Liver (tissue), 9 donors: ENCODE results near the gene AHR. TPM values are rescaled to one million over a fixed set of nuclear protein-coding genes. Genes with fewer than 3 reads are reported as not detected.

Experiments used
- DNase-seq: peaks from one replicate; pipeline ENCODE4 v3.0.0-alpha.2; 2017; ENCODE audit warnings: low spot score
- H3K27ac ChIP-seq, 2 donors: one replicate each; pipeline ENCODE4 v1.7.0; 2013; ENCODE audit warnings: inconsistent platforms in 2 of 2, low read length in 2 of 2, control low read depth in 1 of 2, low read depth in 1 of 2, mild to moderate bottlenecking in 1 of 2
- H3K27me3 ChIP-seq, 4 donors: one replicate each; pipeline versions ENCODE4 v1.6.1 to v1.7.0; 2013; ENCODE audit warnings: low read length in 3 of 4, inconsistent platforms in 1 of 4, mild to moderate bottlenecking in 1 of 4, moderate library complexity in 1 of 4; ENCODE audit not compliant: control insufficient read depth in 4 of 4, insufficient read depth in 4 of 4
- H3K36me3 ChIP-seq, 4 donors: one replicate each; pipeline versions ENCODE4 v1.6.1 to v1.7.0; 2013; ENCODE audit warnings: low read length in 3 of 4, mild to moderate bottlenecking in 3 of 4, low read depth in 1 of 4, moderate library complexity in 1 of 4; ENCODE audit not compliant: control insufficient read depth in 4 of 4, insufficient read depth in 3 of 4
- H3K4me1 ChIP-seq, 4 donors: one replicate each; pipeline versions ENCODE4 v1.6.1 to v1.7.0; 2013; ENCODE audit warnings: low read length in 3 of 4, mild to moderate bottlenecking in 3 of 4, moderate library complexity in 1 of 4; ENCODE audit not compliant: control insufficient read depth in 4 of 4, insufficient read depth in 4 of 4
- H3K4me3 ChIP-seq, 3 donors: one replicate each; pipeline versions ENCODE4 v1.6.1 to v1.7.0; 2013; ENCODE audit warnings: low read length in 3 of 3, control low read depth in 1 of 3, low read depth in 1 of 3, mild to moderate bottlenecking in 1 of 3
- H3K9ac ChIP-seq, 2 donors: one replicate each; pipeline ENCODE4 v1.7.0; 2013; ENCODE audit warnings: low read length in 2 of 2, mild to moderate bottlenecking in 2 of 2, moderate library complexity in 2 of 2, control low read depth in 1 of 2, low read depth in 1 of 2
- H3K9me3 ChIP-seq, 4 donors: one replicate each; pipeline versions ENCODE4 v1.6.1 to v1.7.0; 2013; ENCODE audit warnings: low read length in 3 of 4; ENCODE audit not compliant: control insufficient read depth in 4 of 4
- ATF3 ChIP-seq: IDR thresholded peaks from 2 replicates; pipeline ENCODE4 v1.6.1; 2016; ENCODE audit warnings: antibody characterized with exemption
- EGR1 ChIP-seq, 2 donors: IDR thresholded peaks; 2 replicates each; pipeline ENCODE4 v1.6.1; 2016 to 2018; ENCODE audit warnings: antibody characterized with exemption in 2 of 2, low read depth in 2 of 2
- FOXA1 ChIP-seq: IDR thresholded peaks from 2 replicates; pipeline ENCODE4 v1.6.1; 2016; ENCODE audit warnings: antibody characterized with exemption
- FOXA2 ChIP-seq: IDR thresholded peaks from 2 replicates; pipeline ENCODE4 v1.6.1; 2016; ENCODE audit warnings: antibody characterized with exemption
- GABPA ChIP-seq, 2 donors: IDR thresholded peaks in 1 of 2; conservative IDR thresholded peaks in 1 of 2; 2 replicates each; pipeline ENCODE4 v1.6.1; 2016; ENCODE audit warnings: antibody characterized with exemption in 2 of 2, mild to moderate bottlenecking in 1 of 2, moderate library complexity in 1 of 2
- HNF4A ChIP-seq, 2 donors: conservative IDR thresholded peaks; 2 replicates each; pipeline ENCODE4 v1.6.1; 2016; ENCODE audit warnings: antibody characterized with exemption in 2 of 2, mild to moderate bottlenecking in 2 of 2
- HNF4G ChIP-seq: IDR thresholded peaks from 2 replicates; pipeline ENCODE4 v1.6.1; 2016; ENCODE audit warnings: antibody characterized with exemption
- JUND ChIP-seq, 2 donors: IDR thresholded peaks; 2 replicates each; pipeline ENCODE4 v1.6.1; 2016; ENCODE audit warnings: antibody characterized with exemption in 2 of 2
- MAX ChIP-seq: IDR thresholded peaks from 2 replicates; pipeline ENCODE4 v1.6.1; 2016; ENCODE audit warnings: antibody characterized with exemption
- NR2F2 ChIP-seq: IDR thresholded peaks from 2 replicates; pipeline ENCODE4 v1.6.1; 2016; ENCODE audit warnings: antibody characterized with exemption
- RAD21 ChIP-seq, 2 donors: IDR thresholded peaks; 2 replicates each; pipeline ENCODE4 v1.6.1; 2016; ENCODE audit warnings: antibody characterized with exemption in 2 of 2, mild to moderate bottlenecking in 2 of 2
- REST ChIP-seq: IDR thresholded peaks from 2 replicates; pipeline ENCODE4 v1.6.1; 2016; ENCODE audit warnings: antibody characterized with exemption, mild to moderate bottlenecking
- RXRA ChIP-seq, 2 donors: IDR thresholded peaks; 2 replicates each; pipeline ENCODE4 v1.6.1; 2017 to 2018; ENCODE audit warnings: antibody characterized with exemption in 2 of 2, mild to moderate bottlenecking in 1 of 2
- SP1 ChIP-seq: IDR thresholded peaks from 2 replicates; pipeline ENCODE4 v1.6.1; 2018; ENCODE audit warnings: antibody characterized with exemption, mild to moderate bottlenecking
- TAF1 ChIP-seq: conservative IDR thresholded peaks from 2 replicates; pipeline ENCODE4 v1.6.1; 2016; ENCODE audit warnings: antibody characterized with exemption, mild to moderate bottlenecking
- YY1 ChIP-seq: IDR thresholded peaks from 2 replicates; pipeline ENCODE4 v1.6.1; 2016; ENCODE audit warnings: antibody characterized with exemption, mild to moderate bottlenecking
- WGBS: extraction: QIAGEN DNeasy Blood & Tissue Kit; methylation state at CpG from one replicate; pipeline ENCODE4 v1.1.7; 2013; 5-methylcytosine and 5-hydroxymethylcytosine counted together
- polyA plus RNA-seq, 2 donors: library from polyadenylated mRNA; stranded (reverse) in 1 of 2; unstranded in 1 of 2; fragments of 200-250 nt in 1 of 2; fragments of >200 nt in 1 of 2; fragmentation: Nextera tagmentation in 1 of 2; extraction: Ambion mirVana in 1 of 2; gene quantifications; one replicate each; pipeline versions ENCODE4 v1.2.1 to v1.2.3, GENCODE V29; 2013 to 2015
- total RNA-seq, 2 donors: library from RNA; depleted of rRNA; stranded (reverse); fragments of >200 nt; gene quantifications; one replicate each; pipeline ENCODE4 v1.2.3, GENCODE V29; 2014
- TF ChIP-seq, protein P1 (sequence below): fragments of 150-350 bp; IDR thresholded peaks from 2 replicates; pipeline ENCODE4 v1.5.1; 2017; ENCODE audit warnings: improper control_type of control experiment, low read depth, low read length; ENCODE audit not compliant: missing input control
- TF ChIP-seq, protein P2 (sequence below): IDR thresholded peaks from 2 replicates; pipeline ENCODE4 v1.6.1; 2016; ENCODE audit warnings: antibody characterized with exemption
- donor health status: healthy.
- donor health status: healthy.
- donor health status: healthy.
- donor health status: healthy.
- donor health status: healthy.

Gene AHR
- total and polyA plus RNA-seq, 4 donors, result 9.9 to 61.2 (median 20.1) TPM

DNA sequence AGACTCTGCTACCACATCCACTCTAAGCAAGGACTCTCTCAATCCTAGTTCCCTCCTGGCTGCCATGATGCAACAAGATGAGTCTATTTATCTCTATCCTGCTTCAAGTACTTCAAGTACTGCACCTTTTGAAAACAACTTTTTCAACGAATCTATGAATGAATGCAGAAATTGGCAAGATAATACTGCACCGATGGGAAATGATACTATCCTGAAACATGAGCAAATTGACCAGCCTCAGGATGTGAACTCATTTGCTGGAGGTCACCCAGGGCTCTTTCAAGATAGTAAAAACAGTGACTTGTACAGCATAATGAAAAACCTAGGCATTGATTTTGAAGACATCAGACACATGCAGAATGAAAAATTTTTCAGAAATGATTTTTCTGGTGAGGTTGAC lies 40.7 kb downstream of the AHR start:
- Histone ChIP-seq H3K9me3 (no peaks in the 10 kb centered on the region), H3K27me3 (no peaks in the 10 kb centered on the region), H3K4me1 (peaks cover 0 to 2% (median 2%) of the 10 kb centered on the region in 4 donors), H3K36me3 (peaks cover 0 to 54% (median 25%) of the 10 kb centered on the region in 4 donors), H3K9ac (no peak overlapping the region), H3K27ac (no peak overlapping the region), H3K4me3 (no peak overlapping the region)
- DNase-seq, result no peak
- TF ChIP-seq GABPA (IDR thresholded peaks at IDR 0.05 in 1 of 2, conservative IDR thresholded peaks at IDR 0.05 in 1 of 2) (no peak), RAD21 (IDR thresholded peaks at IDR 0.05) (peak in 1 of 2 donors; percentile 4)
- 24% methylated on average over 2 of the region's 2 CpGs for WGBS

- 80% methylated on average over 4 of the region's 4 CpGs for WGBS
These were observed 41.5 kb downstream of the AHR start for GRCh38 chr7:17339952-17340351.

More at GRCh38 chr7:17339952-17340351, 41.5 kb downstream of the AHR start:
- peaks cover 0 to 2% (median 2%) of the 10 kb centered on the region in 4 donors for H3K4me1 ChIP-seq
- DNase-seq, result no peak
- no peaks in the 10 kb centered on the region for H3K9me3 ChIP-seq
- H3K4me3 ChIP-seq, result no peak overlapping the region
- H3K27me3 ChIP-seq, result no peaks in the 10 kb centered on the region
- TF ChIP-seq, protein P1, sequence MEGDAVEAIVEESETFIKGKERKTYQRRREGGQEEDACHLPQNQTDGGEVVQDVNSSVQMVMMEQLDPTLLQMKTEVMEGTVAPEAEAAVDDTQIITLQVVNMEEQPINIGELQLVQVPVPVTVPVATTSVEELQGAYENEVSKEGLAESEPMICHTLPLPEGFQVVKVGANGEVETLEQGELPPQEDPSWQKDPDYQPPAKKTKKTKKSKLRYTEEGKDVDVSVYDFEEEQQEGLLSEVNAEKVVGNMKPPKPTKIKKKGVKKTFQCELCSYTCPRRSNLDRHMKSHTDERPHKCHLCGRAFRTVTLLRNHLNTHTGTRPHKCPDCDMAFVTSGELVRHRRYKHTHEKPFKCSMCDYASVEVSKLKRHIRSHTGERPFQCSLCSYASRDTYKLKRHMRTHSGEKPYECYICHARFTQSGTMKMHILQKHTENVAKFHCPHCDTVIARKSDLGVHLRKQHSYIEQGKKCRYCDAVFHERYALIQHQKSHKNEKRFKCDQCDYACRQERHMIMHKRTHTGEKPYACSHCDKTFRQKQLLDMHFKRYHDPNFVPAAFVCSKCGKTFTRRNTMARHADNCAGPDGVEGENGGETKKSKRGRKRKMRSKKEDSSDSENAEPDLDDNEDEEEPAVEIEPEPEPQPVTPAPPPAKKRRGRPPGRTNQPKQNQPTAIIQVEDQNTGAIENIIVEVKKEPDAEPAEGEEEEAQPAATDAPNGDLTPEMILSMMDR, result no peak
- TF ChIP-seq NR2F2 (no peak), YY1 (no peak), FOXA1 (no peak), RXRA (IDR thresholded peaks at IDR 0.05) (no peak), SP1 (no peak), JUND (IDR thresholded peaks at IDR 0.05) (no peak), TAF1 (no peak), MAX (no peak), HNF4G (no peak), GABPA (IDR thresholded peaks at IDR 0.05 in 1 of 2, conservative IDR thresholded peaks at IDR 0.05 in 1 of 2) (no peak), HNF4A (conservative IDR thresholded peaks at IDR 0.05) (no peak), EGR1 (IDR thresholded peaks at IDR 0.05; ENCODE audit: low read depth in 2 of 2) (no peak), RAD21 (IDR thresholded peaks at IDR 0.05) (no peak), REST (no peak), FOXA2 (no peak), ATF3 (no peak)
- TF ChIP-seq, protein P2, sequence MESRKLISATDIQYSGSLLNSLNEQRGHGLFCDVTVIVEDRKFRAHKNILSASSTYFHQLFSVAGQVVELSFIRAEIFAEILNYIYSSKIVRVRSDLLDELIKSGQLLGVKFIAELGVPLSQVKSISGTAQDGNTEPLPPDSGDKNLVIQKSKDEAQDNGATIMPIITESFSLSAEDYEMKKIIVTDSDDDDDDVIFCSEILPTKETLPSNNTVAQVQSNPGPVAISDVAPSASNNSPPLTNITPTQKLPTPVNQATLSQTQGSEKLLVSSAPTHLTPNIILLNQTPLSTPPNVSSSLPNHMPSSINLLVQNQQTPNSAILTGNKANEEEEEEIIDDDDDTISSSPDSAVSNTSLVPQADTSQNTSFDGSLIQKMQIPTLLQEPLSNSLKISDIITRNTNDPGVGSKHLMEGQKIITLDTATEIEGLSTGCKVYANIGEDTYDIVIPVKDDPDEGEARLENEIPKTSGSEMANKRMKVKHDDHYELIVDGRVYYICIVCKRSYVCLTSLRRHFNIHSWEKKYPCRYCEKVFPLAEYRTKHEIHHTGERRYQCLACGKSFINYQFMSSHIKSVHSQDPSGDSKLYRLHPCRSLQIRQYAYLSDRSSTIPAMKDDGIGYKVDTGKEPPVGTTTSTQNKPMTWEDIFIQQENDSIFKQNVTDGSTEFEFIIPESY, result no peak
- H3K27ac ChIP-seq, result no peak overlapping the region
- H3K36me3 ChIP-seq, result peaks cover 0 to 50% (median 22%) of the 10 kb centered on the region in 4 donors
- H3K9ac ChIP-seq, result no peak overlapping the region
